Glutamatergic neuron (in vitro differentiated cells): ENCODE results near the gene CITED1. TPM values are rescaled to one million over a fixed set of nuclear protein-coding genes. Genes with fewer than 3 reads are reported as not detected.
"Not testable (repeated sequence)": the region's sequence is repeated elsewhere in the genome, so short reads cannot be mapped to it uniquely, and the experiment has no call there.

ENCODE experiments used
- DNase-seq: peaks from one replicate; pipeline ENCODE4 v3.0.0; 2022
- H3K27ac Mint-ChIP-seq: one replicate; pipeline ENCODE4 v1.8.0; 2020; ENCODE audit warnings: mild to moderate bottlenecking, mixed read lengths, inconsistent platforms; ENCODE audit not compliant: unreplicated experiment
- H3K27me3 Mint-ChIP-seq: one replicate; pipeline ENCODE4 v1.8.0; 2020; ENCODE audit warnings: mild to moderate bottlenecking, moderate library complexity, mixed read lengths, inconsistent platforms; ENCODE audit not compliant: unreplicated experiment
- H3K36me3 Mint-ChIP-seq: one replicate; pipeline ENCODE4 v1.8.0; 2020; ENCODE audit warnings: mild to moderate bottlenecking, mixed read lengths, inconsistent platforms; ENCODE audit not compliant: unreplicated experiment
- H3K4me1 Mint-ChIP-seq: one replicate; pipeline ENCODE4 v1.8.0; 2020; ENCODE audit warnings: mild to moderate bottlenecking, low read depth, mixed read lengths, inconsistent platforms; ENCODE audit not compliant: unreplicated experiment
- H3K4me3 Mint-ChIP-seq: one replicate; pipeline ENCODE4 v1.8.0; 2020; ENCODE audit warnings: mild to moderate bottlenecking, mixed read lengths, inconsistent platforms; ENCODE audit not compliant: unreplicated experiment
- H3K9me3 Mint-ChIP-seq: one replicate; pipeline ENCODE4 v1.8.0; 2020; ENCODE audit warnings: mild to moderate bottlenecking, moderate library complexity, mixed read lengths, inconsistent platforms; ENCODE audit not compliant: unreplicated experiment
- CTCF ChIP-seq: fragments of 200-600 bp; sonication (generic); IDR thresholded peaks from one replicate; pipeline ENCODE4 v1.5.0; 2021; ENCODE audit not compliant: partially characterized antibody, unreplicated experiment
- total RNA-seq: library from RNA; stranded (reverse); fragmentation: NEBNext Ultra II Directional; extraction: Animal tissue kit (Norgen Biotek cat#: 25700); gene quantifications from one replicate; pipeline ENCODE4 v1.2.1, GENCODE V29; 2021; ENCODE audit not compliant: unreplicated experiment

CITED1 gene
- total RNA-seq, 1 donor from 2014 or later = 42.7 TPM

GRCh38 chrX:72330131-72330530, 24.4 kb upstream of the CITED1 start:
- Mint-ChIP-seq H3K27me3 (no peaks in the 10 kb centered on the region), H3K4me1 (peaks cover 2% of the 10 kb centered on the region), H3K4me3 (no peak overlapping the region), H3K27ac (no peak overlapping the region), H3K36me3 (peaks cover 5% of the 10 kb centered on the region), H3K9me3 (peaks cover 6% of the 10 kb centered on the region)
- DNase-seq = no peak
- no peak for TF ChIP-seq CTCF

GRCh38 chrX:72326605-72327300, 21.0 kb upstream of the CITED1 start:
- no peak overlapping the region for H3K4me3 Mint-ChIP-seq
- H3K4me1 Mint-ChIP-seq = peaks cover 2% of the 10 kb centered on the region
- no peak overlapping the region for H3K27ac Mint-ChIP-seq
- TF ChIP-seq CTCF = no peak
- no peak for DNase-seq
- peaks cover 6% of the 10 kb centered on the region for H3K9me3 Mint-ChIP-seq
- peaks cover 5% of the 10 kb centered on the region for H3K36me3 Mint-ChIP-seq
- H3K27me3 Mint-ChIP-seq = no peaks in the 10 kb centered on the region

DNA sequence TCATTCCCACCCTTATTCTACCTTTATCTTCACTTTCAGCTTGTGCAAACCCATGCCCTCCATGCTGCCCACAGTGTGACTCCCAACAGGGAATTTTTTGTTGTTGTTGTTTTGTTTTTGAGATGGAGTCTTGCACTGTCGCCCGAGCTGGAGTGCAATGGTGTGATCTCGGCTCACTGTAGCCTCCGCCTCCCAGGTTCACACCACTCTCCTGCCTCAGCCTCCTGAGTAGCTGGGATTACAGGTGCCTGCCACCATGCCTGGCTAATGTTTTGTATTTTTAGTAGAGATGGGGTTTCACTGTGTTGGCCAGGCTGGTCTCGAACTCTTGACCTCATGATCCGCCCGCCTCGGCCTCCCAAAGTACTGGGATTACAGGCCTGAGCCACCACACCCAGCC, 13.9 kb upstream of the CITED1 start:
- not testable (repeated sequence) for H3K36me3 Mint-ChIP-seq

GRCh38 chrX:72317139-72317538, 11.4 kb upstream of the CITED1 start:
- TF ChIP-seq CTCF = no peak
- Mint-ChIP-seq H3K36me3 (no peaks in the 10 kb centered on the region), H3K4me3 (no peak overlapping the region), H3K4me1 (peaks cover 6% of the 10 kb centered on the region), H3K27ac (no peak overlapping the region), H3K27me3 (no peaks in the 10 kb centered on the region), H3K9me3 (peaks cover 1% of the 10 kb centered on the region)
- no peak for DNase-seq

More for the DNA sequence above, 13.9 kb upstream of the CITED1 start:
- not testable (repeated sequence) for H3K27me3 Mint-ChIP-seq, H3K4me1 Mint-ChIP-seq, H3K9me3 Mint-ChIP-seq, H3K27ac Mint-ChIP-seq, H3K4me3 Mint-ChIP-seq, DNase-seq

- Mint-ChIP-seq H3K36me3 (no peaks in the 10 kb centered on the region), H3K4me1 (peaks cover 6% of the 10 kb centered on the region), H3K27me3 (no peaks in the 10 kb centered on the region), H3K4me3 (no peak overlapping the region), H3K9me3 (peaks cover 1% of the 10 kb centered on the region), H3K27ac (no peak overlapping the region)
- no peak for TF ChIP-seq CTCF
- no peak for DNase-seq
Measured at GRCh38 chrX:72316408-72317110, 10.8 kb upstream of the CITED1 start.
